Stimulated activated naive CD4-positive, alpha-beta T cell (primary cell): ENCODE results near the gene PPP1R12C.
"Not testable (repeated sequence)": the region's sequence is repeated elsewhere in the genome, so short reads cannot be mapped to it uniquely, and the experiment has no call there.

Experiments
- DNase-seq, 6 experiments: peaks; one replicate each; lab custom pipeline; 2025; lab: John Stamatoyannopoulos, UW

PPP1R12C gene

GRCh38 chr19:55076321-55076720 is 41.1 kb downstream of the PPP1R12C start:
- no peak for DNase-seq

- no peak for DNase-seq
These were observed 42.0 kb downstream of the PPP1R12C start, which contains the start of gene EPS8L1 for GRCh38 chr19:55075371-55075998. Gene EPS8L1 (plus strand): TSS chr19:55075869. CDS start chr19:55076445, 576 bp downstream.

GRCh38 chr19:55071913-55072312 is 45.5 kb downstream of the PPP1R12C start:
- no peak for DNase-seq

GRCh38 chr19:55071129-55071502 is 46.3 kb downstream of the PPP1R12C start:
- no peak for DNase-seq

GRCh38 chr19:55070466-55071128 is 46.8 kb downstream of the PPP1R12C start:
- no peak for DNase-seq

- DNase-seq, result no peak
These were observed 47.6 kb downstream of the PPP1R12C start for GRCh38 chr19:55069865-55070197.

GRCh38 chr19:55068950-55069864 is 48.2 kb downstream of the PPP1R12C start:
- DNase-seq, result peak in 1 of 6 experiments; percentile 33

GRCh38 chr19:55067869-55068268 is 49.6 kb downstream of the PPP1R12C start:
- DNase-seq, result no peak

- DNase-seq, result no peak
These were observed 51.2 kb downstream of the PPP1R12C start for GRCh38 chr19:55066107-55066709.

- DNase-seq, result not testable (repeated sequence)
These were observed 51.9 kb downstream of the PPP1R12C start for GRCh38 chr19:55065516-55065915.

GRCh38 chr19:55063492-55063843 is 54.0 kb downstream of the PPP1R12C start:
- DNase-seq, result no peak

- DNase-seq, result peak; percentile 93 to 97 (median 96)
These were observed 54.5 kb downstream of the PPP1R12C start, which contains the start of gene RDH13 for GRCh38 chr19:55062735-55063491. Gene RDH13 (minus strand): TSS chr19:55063148. CDS start chr19:55063032, 116 bp downstream.

GRCh38 chr19:55060287-55060686 is 57.1 kb downstream of the PPP1R12C start:
- DNase-seq, result not testable (repeated sequence)

GRCh38 chr19:55058781-55059610 is 58.4 kb downstream of the PPP1R12C start:
- DNase-seq, result no peak

GRCh38 chr19:55056827-55057226 is 60.6 kb downstream of the PPP1R12C start:
- no peak for DNase-seq

- DNase-seq, result no peak
These were observed 63.7 kb downstream of the PPP1R12C start for GRCh38 chr19:55053735-55054134.

- DNase-seq, result no peak
These were observed 66.5 kb downstream of the PPP1R12C start for GRCh38 chr19:55050749-55051532.

GRCh38 chr19:55048446-55048845 is 69.0 kb downstream of the PPP1R12C start:
- no peak for DNase-seq

GRCh38 chr19:55047951-55048350 is 69.5 kb downstream of the PPP1R12C start:
- no peak for DNase-seq
